Neural progenitor cell (in vitro differentiated cells): ENCODE results near the gene ASH1L.

Experiments used
- CTCF ChIP-seq: fragments of 200-600 bp; sonication (generic); IDR thresholded peaks from 2 replicates; pipeline ENCODE4 v1.5.1; 2017; ENCODE audit warnings: antibody characterized with exemption, mild to moderate bottlenecking
- EZH2 ChIP-seq: fragments of 200-600 bp; sonication (generic); IDR thresholded peaks from 2 replicates; pipeline ENCODE4 v1.6.1; 2017; ENCODE audit warnings: antibody characterized with exemption, mild to moderate bottlenecking, moderate library complexity
- EZH2phosphoT487 ChIP-seq: fragments of 200-600 bp; sonication (generic); IDR thresholded peaks from 2 replicates; pipeline ENCODE4 v1.6.1; 2017; ENCODE audit warnings: antibody characterized with exemption

DNA sequence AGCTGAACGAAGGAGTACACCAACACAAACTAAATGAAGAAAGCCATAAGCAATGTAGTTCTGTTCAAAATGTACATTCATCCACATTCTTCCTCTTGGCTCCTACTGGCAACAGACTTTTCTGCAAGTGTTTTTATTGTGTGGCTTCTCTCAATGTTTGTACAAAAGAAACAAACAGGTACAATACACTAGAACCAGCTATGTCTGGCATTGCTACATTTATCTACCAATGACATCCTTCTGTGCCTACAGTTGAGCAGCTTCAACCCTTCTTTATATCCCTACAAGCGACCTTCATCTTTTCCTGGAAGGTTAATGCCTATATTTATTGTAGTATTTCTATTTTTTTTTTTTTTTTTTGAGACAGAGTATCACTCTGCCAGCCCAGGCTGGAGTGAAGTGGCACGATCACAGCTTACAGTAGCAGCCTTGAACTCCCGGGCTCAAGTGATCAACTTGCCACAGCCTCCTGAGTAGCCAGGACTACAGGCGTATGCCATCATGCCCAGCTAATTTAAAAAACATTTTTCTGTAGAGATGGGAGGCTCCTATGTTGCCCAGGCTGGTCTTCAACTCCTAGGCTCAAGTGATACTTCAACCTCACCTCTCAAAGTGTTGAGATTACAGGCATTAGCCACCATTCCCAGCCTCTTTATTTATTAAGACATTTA is 89.3 kb downstream of the ASH1L start:
- TF ChIP-seq CTCF (no peak), EZH2phosphoT487 (no peak), EZH2 (no peak)
